HG03575 (cell line): Measurements from ENCODE around the gene SERPINA6.
"Not testable (repeated sequence)": the region's sequence is repeated elsewhere in the genome, so short reads cannot be mapped to it uniquely, and the experiment has no call there.

Experiments used
- ATAC-seq: cut with Tn5 transposase; IDR thresholded peaks from one replicate; pipeline ENCODE4 v1.9.1; 2021; ENCODE audit not compliant: unreplicated experiment, insufficient number of reproducible peaks, low FRiP score; ENCODE audit errors: extremely low read depth

SERPINA6 gene

DNA sequence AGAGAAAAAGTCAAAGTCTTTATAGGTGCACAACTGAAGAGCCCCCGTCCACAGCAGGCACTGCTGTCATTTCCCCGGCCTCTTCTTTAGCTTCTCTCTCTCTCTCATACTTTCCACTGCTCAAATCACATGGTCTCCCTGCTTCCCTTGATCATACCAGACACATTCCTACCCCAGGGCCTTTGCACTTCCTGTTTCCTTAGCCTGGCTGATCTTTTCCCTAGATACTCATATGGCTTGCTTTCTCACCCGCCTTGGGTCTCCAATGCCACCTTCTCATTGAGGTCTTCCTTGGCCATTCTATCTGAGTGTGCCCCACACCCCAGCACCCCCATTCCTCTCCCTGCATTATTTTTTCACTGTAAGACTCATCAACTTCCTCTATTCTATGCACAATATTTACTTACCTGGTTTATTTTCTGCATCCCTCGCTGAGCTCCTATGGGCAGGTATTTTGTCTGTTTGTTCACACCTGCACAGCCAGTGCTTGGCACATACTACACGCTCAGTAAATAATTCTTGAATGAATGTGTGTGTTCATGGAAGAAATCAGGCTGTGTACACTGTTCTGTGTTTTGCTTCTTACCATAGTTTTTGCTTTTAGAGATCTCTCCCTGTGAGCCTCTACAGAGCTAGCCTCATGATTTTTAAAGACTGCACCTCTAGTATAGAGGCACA, 33.4 kb upstream of the SERPINA6 start:
- ATAC-seq: no peak

DNA sequence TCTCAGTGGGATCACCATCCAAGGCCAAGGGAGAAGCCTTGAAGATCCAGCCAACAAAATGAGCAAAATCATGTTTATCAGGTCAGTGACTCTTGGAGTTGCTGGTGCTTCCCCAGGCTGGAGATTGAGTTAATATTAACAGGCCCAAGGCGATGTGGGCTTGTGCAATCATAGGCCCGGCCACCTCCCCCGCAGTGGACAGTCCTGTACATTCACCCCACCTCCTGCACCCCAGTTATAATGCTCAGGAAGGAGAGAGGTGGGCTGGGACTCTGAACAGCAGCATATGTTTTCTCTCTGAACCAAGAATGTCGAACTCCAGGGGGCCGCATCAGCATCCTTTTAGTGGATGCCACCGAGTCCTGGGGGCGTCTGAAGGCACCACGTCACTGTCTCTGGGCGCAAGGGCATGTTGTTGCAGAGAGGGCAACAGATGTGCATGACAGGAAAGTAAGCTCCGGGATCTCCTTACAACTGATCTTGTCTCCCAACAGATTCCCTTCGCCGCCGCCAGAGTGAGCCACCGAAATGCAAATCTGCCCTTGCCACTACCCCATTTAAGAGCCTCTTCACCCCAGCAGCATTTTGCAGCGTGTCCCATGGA, 32.2 kb upstream of the SERPINA6 start:
- ATAC-seq: no peak

DNA sequence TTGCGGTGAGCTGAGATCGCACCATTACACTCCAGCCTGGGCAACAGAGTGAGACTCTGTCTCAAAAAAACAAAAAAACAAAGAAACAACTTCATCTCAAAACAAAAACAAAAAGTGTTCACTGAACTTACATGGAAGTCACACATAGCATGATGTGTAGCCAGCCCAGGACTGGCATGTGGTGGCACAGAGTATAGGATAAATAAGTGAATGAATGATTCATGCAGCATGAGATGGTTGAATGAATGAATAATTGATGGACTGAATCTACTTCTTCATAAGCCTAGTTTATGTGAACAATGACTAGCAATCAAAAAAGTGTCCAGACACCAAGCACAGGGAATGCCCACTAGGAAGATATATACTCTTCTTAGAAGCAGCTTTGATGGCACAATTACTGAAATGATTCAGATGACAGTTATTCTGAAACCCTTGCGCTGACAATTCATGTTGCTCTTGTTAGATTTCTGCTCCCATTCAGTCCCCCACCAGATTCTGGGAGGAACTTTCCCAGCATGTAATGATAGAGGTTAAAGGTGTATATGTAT, 31.6 kb upstream of the SERPINA6 start:
- no peak for ATAC-seq

DNA sequence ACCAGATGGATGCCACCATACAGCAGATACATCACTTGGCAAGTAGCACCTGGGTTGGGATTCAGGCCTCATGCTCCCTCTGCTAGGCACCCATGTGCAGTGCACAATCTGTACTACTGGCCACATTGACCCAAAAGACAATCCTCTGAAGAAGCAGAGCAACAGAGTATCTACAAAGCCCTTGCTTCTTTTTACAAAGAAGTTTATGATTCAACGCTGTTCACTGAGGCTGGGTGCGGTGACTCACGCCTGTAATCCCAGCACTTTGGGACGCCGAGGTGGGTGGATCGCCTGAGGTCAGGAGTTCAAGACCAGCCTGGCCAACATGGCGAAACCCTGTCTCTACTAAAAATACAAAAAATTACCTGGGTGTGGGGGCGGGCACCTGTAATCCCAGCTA, 31.1 kb upstream of the SERPINA6 start:
- ATAC-seq: not testable (repeated sequence)

DNA sequence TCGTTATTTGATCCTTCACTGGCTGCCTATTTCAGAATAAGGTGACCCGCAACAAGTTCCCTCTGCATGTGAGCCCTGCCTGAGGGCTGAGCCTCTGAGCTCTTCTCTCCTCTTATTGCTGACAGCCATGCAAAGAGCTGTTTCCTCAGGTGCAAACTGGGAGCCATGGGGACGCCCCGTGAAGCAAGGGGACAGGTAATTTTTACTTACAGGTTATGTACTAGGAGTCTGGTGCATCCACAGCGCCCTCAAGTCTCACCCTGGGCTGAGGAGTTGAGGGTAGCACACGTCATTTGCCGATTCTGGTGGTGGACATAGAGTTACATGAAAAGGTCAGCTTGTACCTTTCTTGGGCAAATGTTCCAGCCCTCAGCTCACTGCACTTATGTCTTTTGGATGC, 26.1 kb upstream of the SERPINA6 start:
- ATAC-seq: no peak

DNA sequence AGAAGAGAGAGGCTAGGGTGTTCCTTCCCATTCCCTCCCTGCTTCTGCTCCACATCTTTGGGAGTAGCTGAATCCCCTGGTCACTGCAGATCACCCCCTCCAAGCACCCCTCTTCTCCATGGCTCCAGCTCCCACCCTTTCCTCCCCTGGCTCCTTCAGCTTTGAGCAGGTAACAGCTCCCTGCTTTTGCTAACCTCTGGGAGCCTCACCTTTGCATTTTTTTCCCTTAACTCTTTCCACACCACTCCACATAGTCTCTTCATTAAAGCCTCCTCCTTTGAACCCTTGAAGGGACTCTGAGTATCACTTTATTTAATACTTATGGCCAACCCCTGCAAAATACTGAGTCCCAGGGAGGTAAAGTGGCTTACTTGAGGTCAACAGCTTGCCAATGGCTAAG, 25.7 kb upstream of the SERPINA6 start:
- ATAC-seq: no peak

DNA sequence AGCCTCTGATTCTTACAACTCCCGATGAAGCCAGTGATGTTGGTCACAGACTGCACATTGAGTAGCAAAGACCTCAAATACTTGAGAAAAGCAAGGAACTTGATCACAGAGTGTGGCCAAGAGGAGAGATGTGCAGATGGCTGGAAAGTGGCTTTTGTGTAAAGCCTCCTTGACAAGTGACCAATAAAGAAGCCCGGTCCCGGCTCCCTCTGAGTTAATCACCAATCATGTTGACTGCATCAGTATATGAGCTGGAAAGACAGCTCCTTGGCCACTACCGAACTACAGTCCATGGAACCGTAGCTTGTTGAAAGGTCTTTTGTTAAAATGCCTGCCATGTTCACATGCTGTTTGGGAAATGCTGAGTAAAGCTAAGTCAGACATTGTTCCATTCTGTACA, 23.7 kb upstream of the SERPINA6 start:
- no peak for ATAC-seq

DNA sequence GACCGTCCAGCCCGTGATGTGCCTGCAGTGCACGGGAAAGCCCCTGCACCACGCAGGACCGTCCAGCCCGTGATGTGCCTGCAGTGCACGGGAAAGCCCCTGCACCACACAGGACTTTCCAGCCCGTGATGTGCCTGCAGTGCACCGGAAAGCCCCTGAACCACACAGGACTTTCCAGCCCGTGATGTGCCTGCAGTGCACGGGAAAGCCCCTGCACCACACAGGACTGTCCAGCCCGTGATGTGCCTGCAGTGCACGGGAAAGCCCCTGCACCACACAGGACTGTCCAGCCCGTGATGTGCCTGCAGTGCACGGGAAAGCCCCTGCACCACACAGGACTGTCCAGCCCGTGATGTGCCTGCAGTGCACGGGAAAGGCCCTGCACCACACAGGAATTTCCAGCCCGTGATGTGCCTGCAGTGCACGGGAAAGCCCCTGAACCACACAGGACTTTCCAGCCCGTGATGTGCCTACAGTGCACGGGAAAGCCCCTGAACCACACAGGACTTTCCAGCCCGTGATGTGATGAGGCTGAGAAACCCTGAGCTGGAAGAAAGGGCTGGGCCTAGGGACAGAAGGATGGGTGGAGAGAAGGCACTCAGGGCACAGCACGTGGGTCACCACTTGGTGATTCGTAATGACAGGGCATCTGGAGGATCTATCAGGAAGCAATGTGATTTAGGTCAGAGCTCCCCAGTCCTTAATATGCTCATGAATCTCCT, 23.1 kb upstream of the SERPINA6 start:
- ATAC-seq: not testable (repeated sequence)

DNA sequence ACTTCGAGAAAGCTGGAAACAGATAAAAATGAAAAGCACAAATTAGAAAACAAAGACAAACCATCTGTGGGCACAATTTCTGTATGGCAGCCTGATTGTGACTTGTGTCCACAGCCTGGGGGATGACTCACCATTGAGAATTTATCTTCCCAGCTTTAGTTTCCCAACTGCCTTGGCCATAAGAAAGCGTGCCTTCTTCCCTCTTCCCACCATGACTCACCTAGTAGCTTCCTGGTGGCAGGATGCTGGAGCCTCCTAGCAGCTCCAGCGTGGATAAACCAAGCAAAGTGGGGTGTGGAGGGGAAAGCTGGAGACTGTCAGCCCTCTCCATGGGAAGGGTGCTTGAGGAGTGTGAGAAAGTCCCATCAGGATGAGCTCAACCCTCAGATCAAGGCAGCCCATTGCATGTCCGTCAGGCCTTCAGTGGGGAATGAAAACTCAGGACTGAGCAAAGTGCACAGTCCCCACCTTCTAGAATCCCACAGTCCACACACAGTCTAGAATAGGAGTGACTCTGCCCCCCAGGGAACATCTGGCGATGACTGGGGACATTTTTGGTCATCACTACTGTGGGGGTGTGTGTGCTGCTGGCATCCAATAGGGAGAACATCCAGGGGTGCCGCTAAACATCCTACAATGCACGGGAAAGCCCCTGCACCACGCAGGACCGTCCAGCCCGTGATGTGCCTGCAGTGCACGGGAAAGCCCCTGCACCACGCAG, 22.4 kb upstream of the SERPINA6 start:
- ATAC-seq: no peak

DNA sequence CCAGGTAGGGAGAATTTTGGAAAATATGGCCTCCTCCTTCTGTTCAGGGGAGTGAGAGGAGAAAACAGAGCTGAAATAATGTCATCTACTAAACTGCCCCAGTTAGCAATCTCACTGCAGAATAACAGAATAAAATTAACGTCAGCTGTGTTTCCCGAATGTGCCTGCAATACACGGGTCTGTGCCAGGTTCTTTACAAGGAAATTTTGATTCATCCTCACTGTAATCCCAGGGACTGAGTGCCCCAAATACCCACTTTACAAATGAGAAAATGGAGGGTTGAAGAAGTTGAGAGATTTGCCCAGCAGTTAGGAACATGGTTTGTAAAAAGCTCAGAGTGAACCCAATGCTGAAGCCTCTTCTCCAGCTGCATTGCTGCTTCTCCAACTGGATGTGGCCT, 21.3 kb upstream of the SERPINA6 start:
- no peak for ATAC-seq

DNA sequence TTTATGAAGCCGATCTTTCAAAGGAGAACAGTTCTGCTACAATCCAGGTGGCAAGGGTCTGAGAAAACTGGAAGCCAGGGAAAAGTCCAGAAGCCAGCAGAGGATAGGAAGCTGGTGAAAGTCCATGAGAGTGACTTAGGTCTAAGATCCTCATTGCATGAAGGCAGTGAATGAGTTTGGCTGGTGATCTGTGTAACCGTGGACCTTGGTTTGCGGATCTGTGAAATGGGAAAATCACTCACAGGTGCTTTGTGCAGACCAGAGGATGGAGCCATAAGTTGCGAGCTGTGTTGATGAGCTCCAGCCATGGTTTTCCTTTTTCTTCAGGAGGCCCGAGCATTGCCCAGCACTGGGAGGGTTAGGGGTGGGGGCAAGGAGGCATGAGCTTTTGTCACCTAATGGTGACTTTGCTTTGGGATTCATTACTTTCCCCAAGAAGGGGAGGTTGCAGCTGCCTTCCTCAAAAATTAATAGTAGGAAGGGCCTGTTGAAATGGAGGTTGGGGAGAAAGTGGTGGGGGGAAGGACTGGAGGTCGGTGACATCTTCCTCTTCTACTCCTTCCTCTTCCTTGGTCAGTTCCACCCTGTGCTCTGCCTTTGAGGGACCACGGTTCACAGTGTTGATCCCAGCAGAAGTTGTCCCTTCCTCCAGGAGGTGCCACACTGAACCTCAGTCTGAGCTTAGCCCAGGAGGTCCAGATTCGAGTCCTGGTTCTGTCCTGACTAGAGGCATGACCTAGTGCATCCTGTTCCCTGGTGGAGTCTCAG, 20.3 kb upstream of the SERPINA6 start:
- ATAC-seq: no peak

DNA sequence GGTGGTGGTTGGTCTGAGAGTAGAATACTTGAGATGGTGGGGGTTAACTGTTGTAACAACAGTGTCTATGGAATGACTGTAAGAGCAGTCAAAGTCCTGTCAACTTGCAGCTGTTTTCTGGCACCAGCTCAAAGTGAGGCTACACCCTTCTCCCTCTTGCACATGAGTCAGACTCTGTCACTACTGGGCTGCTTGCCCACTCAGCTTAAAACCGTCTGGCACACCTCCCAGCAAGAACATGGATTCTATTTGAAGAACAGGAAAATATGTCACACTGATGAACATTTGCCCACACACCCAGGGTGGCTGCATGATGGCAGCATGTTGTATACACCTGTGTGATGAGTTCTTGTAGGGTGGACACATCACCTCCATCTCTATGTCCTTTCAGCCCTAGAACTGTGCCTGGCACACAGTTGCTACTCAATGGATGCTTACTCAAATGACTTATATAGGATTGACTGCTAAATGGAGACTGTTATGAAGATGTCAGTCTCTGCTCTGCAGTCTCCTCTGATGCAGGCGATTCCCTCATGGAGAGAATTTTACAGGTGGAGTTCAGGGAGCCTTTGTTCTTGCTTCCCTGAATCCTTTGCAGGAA, 19.3 kb upstream of the SERPINA6 start:
- ATAC-seq: no peak

DNA sequence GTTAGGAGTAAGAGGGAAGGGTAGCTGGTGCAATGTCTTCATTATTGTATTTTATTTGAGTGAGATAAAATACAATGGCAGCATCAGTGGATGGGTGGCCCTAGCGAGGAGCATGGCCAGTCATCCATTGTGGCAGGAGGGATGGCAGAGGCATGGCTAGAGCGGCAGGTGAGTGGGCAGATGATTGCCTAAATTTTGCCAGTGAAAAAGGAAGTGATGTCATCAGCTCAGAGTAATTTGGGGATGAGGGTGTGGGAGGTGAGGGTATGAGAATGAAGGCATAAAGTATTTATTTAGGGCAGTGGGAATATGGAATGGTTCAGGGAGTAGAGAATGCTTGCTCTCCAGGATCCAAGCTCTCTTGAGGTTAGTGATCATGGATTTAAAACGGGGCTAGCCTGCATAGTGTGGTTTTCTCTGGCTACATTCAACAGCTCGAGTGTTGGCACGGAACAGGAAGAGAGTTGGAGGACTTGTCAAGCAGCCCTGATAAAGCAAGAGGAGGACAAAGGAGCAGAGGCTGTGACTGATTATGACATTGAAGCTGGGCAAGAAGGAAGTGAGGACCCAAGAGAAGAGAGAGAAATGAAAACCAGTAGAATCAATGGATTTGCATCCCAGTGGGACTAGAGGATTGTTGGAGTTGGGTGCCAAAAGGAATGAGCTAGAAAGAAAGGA, 18.7 kb upstream of the SERPINA6 start:
- no peak for ATAC-seq

DNA sequence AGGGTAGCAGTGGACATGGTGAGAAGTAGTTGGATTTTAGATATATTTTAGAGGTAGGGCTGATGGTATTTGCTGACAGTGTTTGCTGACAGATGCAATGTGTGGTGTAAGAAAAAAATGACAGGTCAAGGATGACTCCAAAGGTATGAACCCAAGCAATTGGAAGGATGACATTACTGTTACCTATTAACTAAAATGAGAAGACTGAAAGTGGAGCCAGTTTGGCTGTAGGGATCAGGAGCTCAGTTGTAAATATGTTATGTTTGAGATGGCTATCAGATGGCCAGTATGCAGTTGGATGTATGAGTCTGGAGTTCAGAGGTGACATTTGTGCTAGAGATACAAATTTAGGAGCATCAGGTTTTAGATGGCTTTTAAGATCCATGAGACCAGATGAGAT, 17.4 kb upstream of the SERPINA6 start:
- ATAC-seq: no peak

DNA sequence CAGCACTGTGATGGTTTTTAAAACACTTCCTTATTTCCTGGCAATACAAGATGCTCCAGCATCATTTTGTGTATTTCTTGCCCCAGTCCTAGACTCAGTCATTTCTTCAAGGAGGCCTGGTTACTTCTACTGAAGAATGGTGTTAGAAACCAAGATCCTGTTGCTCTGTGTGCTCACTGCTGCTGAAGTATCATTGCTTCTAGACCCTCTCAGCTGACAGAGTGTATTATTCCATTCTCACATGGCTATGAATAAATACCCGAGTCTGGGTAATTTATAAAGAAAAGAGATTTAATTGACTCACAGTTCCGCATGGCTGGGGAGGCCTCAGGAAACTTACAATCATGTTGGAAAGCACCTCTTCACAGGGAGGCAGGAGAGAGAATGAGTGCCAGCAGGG, 14.9 kb upstream of the SERPINA6 start:
- no peak for ATAC-seq

DNA sequence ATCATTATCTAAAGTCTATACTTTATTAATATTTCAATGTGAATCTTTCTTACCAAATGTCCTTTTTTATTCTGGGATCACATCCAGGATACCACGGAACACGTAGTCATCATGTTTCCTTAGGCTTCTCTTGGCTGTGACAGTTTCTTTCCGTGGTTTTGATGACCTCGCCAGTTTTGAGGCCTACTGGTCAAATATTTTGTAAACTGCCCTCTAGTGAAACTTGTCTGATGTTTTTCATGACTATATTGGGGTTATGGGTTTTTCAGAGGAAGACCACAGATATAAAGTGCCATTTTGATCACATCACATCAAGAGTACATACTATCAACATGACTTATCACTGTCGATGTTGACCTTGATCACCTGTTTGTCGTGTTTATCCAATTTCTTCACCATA, 14.1 kb upstream of the SERPINA6 start:
- no peak for ATAC-seq

DNA sequence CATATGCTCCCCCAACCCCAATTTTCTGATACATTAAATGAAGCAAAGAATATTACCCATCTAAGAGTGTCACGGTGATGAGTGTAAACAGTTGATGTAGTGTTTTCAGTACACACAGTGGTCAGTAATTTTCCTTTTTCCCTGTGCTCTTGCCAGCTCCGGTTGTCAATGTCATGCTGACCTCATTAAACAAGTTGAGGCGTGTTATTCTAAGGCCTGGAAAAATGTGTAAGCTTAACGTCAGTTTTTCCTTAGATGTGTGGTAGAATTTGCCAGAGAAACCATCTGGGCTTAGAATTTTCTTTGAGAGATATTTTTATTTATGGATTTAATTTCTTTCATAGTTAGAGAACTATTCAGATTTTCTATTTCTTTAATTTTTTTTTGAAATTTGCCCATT, 11.7 kb upstream of the SERPINA6 start:
- no peak for ATAC-seq

DNA sequence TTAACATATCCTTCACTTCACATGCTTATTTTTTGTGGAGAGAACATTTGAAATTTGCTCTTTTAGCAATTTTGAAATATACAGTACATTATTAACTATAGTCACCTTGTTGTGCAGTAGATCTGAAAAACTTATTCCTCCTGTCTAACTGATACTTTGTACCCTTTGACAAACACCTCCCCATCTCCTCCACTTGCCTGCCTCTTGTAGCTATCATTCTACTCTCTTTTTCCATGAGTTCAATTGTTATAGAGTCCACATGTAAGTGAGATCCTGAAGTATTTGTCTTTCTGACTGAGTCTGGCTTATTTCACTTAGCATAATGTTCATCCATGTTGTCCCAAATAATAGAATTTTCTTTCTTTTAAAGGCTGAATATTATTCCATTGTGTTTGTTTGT, 9.5 kb upstream of the SERPINA6 start:
- no peak for ATAC-seq
